Ovary (tissue), 3 donors: ENCODE measurements around the gene SULT2B1.

Source experiments
- CTCF ChIP-seq, 3 donors: fragments of 450-650 bp in 2 of 3; fragments of 200-600 bp in 1 of 3; IDR thresholded peaks; one replicate each; pipeline versions ENCODE4 v1.5.1 to v1.8.0; 2016 to 2022; ENCODE audit warnings: antibody characterized with exemption in 3 of 3, mild to moderate bottlenecking in 1 of 3
- EP300 ChIP-seq: sonication (generic); formaldehyde crosslinking; IDR thresholded peaks from one replicate; pipeline ENCODE4 v1.6.1; 2017; ENCODE audit warnings: antibody characterized with exemption
- donor health status: DM: no; HTN: no; CAD: no.

- TF ChIP-seq CTCF (IDR thresholded peaks at IDR 0.05) (peak; percentile 45 to 84 (median 78)), EP300 (no peak)
These were observed 36.9 kb downstream of the SULT2B1 start for GRCh38 chr19:48588670-48589401.
